OCI-LY1 (cell line): ENCODE data around the gene CFAP20DC.

ENCODE experiments used
- H2AFZ ChIP-seq: fragments of 200-600 bp; sonication (generic), shearing (Covaris generic); 2 replicates; pipeline ENCODE4 v1.6.0; 2014; ENCODE audit warnings: antibody characterized with exemption, mild to moderate bottlenecking, low read length
- H3F3A ChIP-seq: fragments of 200-600 bp; sonication (generic), shearing (Covaris generic); 2 replicates; pipeline ENCODE4 v1.6.0; 2014; ENCODE audit warnings: mild to moderate bottlenecking, antibody characterized with exemption, low read length, moderate library complexity; ENCODE audit not compliant: insufficient read depth
- H3K27ac ChIP-seq: fragments of 200-600 bp; sonication (generic); 2 replicates; pipeline ENCODE4 v1.5.1; 2014; ENCODE audit warnings: low read length, mixed run types, mild to moderate bottlenecking, low read depth; ENCODE audit not compliant: poor library complexity, severe bottlenecking
- H3K27me3 ChIP-seq: fragments of 200-600 bp; sonication (generic); 2 replicates; pipeline ENCODE4 v1.6.0; 2014; ENCODE audit warnings: antibody characterized with exemption, mild to moderate bottlenecking, low read length, moderate library complexity; ENCODE audit not compliant: insufficient read depth
- H3K36me3 ChIP-seq: fragments of 200-600 bp; sonication (generic); 2 replicates; pipeline ENCODE4 v1.6.1; 2014; ENCODE audit warnings: mild to moderate bottlenecking, antibody characterized with exemption, low read length, moderate library complexity, mixed read lengths; ENCODE audit not compliant: insufficient read depth
- H3K4me1 ChIP-seq: fragments of 200-600 bp; sonication (generic); 2 replicates; pipeline ENCODE4 v1.5.1; 2014; ENCODE audit warnings: mild to moderate bottlenecking, low read length, moderate library complexity; ENCODE audit not compliant: insufficient read depth, severe bottlenecking
- H3K4me2 ChIP-seq: fragments of 200-600 bp; sonication (generic), shearing (Covaris generic); 2 replicates; pipeline ENCODE4 v1.6.1; 2014; ENCODE audit warnings: low read length
- H3K4me3 ChIP-seq: fragments of 200-600 bp; sonication (generic); 2 replicates; pipeline ENCODE4 v1.5.1; 2014; ENCODE audit warnings: low read length, low read depth, mild to moderate bottlenecking, mixed read lengths; ENCODE audit not compliant: poor library complexity, severe bottlenecking
- H3K79me2 ChIP-seq: fragments of 200-600 bp; shearing (Covaris generic); 2 replicates; pipeline ENCODE4 v1.6.1; 2016; ENCODE audit warnings: mixed run types, low read length, mixed read lengths; ENCODE audit not compliant: insufficient read depth
- H3K9ac ChIP-seq: fragments of 200-600 bp; sonication (generic), shearing (Covaris generic); 2 replicates; pipeline ENCODE4 v1.6.1; 2014; ENCODE audit warnings: mild to moderate bottlenecking, low read length, mixed read lengths
- H3K9me2 ChIP-seq: fragments of 200-600 bp; sonication (generic), shearing (Covaris generic); 2 replicates; pipeline ENCODE4 v1.6.1; 2014; ENCODE audit warnings: low read depth, mild to moderate bottlenecking, low read length, mixed read lengths
- H3K9me3 ChIP-seq: fragments of 200-600 bp; shearing (Covaris generic); 2 replicates; pipeline ENCODE4 v1.6.1; 2014; ENCODE audit warnings: low read length, mixed read lengths
- H4K20me1 ChIP-seq: fragments of 200-600 bp; sonication (generic), shearing (Covaris generic); 2 replicates; pipeline ENCODE4 v1.6.0; 2016; ENCODE audit warnings: mild to moderate bottlenecking, low read length; ENCODE audit not compliant: insufficient read depth
- CTCF ChIP-seq: fragments of 200-600 bp; sonication (generic), shearing (Covaris generic); IDR thresholded peaks from 2 replicates; pipeline ENCODE4 v1.5.1; 2017; ENCODE audit warnings: mild to moderate bottlenecking, antibody characterized with exemption, low read length, moderate library complexity, mixed read lengths
- EZH2 ChIP-seq: fragments of 200-600 bp; sonication (generic), shearing (Covaris generic); IDR thresholded peaks from 2 replicates; pipeline ENCODE4 v1.8.0; 2017; ENCODE audit warnings: borderline replicate concordance, mixed run types, mild to moderate bottlenecking, antibody characterized with exemption, low read length, moderate library complexity, mixed read lengths

CFAP20DC gene

GRCh38 chr3:58999134-58999773, 50.6 kb downstream of the CFAP20DC start:
- Histone ChIP-seq H3K9me3 (no peaks in the 10 kb centered on the region), H3K4me1 (peaks cover 5% of the 10 kb centered on the region), H3K27me3 (no peaks in the 10 kb centered on the region), H3K79me2 (no peaks in the 10 kb centered on the region), H4K20me1 (no peaks in the 10 kb centered on the region), H3K9me2 (no peaks in the 10 kb centered on the region), H2AFZ (no peak overlapping the region), H3K27ac (no peak overlapping the region), H3K4me3 (no peak overlapping the region), H3K36me3 (no peaks in the 10 kb centered on the region), H3F3A (no peaks in the 10 kb centered on the region), H3K9ac (no peak overlapping the region), H3K4me2 (no peak overlapping the region)
- TF ChIP-seq EZH2 (no peak), CTCF (no peak)

- H3K4me2 ChIP-seq, result no peak overlapping the region
- no peaks in the 10 kb centered on the region for H3K79me2 ChIP-seq
- TF ChIP-seq CTCF, result no peak
- TF ChIP-seq EZH2, result no peak
- H3K27ac ChIP-seq, result no peak overlapping the region
- no peak overlapping the region for H3K9ac ChIP-seq
- no peaks in the 10 kb centered on the region for H3F3A ChIP-seq
- no peak overlapping the region for H3K4me3 ChIP-seq
- H3K4me1 ChIP-seq, result peaks cover 5% of the 10 kb centered on the region
- no peak overlapping the region for H2AFZ ChIP-seq
- no peaks in the 10 kb centered on the region for H3K9me2 ChIP-seq
- H3K9me3 ChIP-seq, result no peaks in the 10 kb centered on the region
- H3K36me3 ChIP-seq, result no peaks in the 10 kb centered on the region
- H4K20me1 ChIP-seq, result no peaks in the 10 kb centered on the region
- H3K27me3 ChIP-seq, result no peaks in the 10 kb centered on the region
Measured at GRCh38 chr3:58998476-58999117, 51.2 kb downstream of the CFAP20DC start.

GRCh38 chr3:58996730-58997129, 53.1 kb downstream of the CFAP20DC start:
- Histone ChIP-seq H3K4me2 (no peak overlapping the region), H4K20me1 (no peaks in the 10 kb centered on the region), H3K9me3 (no peaks in the 10 kb centered on the region), H3K9ac (no peak overlapping the region), H3K4me1 (peaks cover under 1% of the 10 kb centered on the region), H2AFZ (no peak overlapping the region), H3K9me2 (no peaks in the 10 kb centered on the region), H3K4me3 (no peak overlapping the region), H3K27me3 (no peaks in the 10 kb centered on the region), H3K79me2 (no peaks in the 10 kb centered on the region), H3K36me3 (no peaks in the 10 kb centered on the region), H3F3A (no peaks in the 10 kb centered on the region), H3K27ac (no peak overlapping the region)
- TF ChIP-seq EZH2 (no peak), CTCF (no peak)
